Colonic mucosa (tissue), 4 donors: Measurements from ENCODE around the gene ANKRD29. TPM values are rescaled to one million over a fixed set of nuclear protein-coding genes. Genes with fewer than 3 reads are reported as not detected.

Source experiments
- DNase-seq: peaks from one replicate; pipeline ENCODE4 v3.0.0-alpha.2; 2020
- H3K27ac ChIP-seq: fragments of 200-600 bp; one replicate; pipeline ENCODE4 v1.8.0; 2021
- H3K27me3 ChIP-seq: fragments of 200-600 bp; one replicate; pipeline ENCODE4 v1.8.0; 2021
- H3K36me3 ChIP-seq: fragments of 200-600 bp; one replicate; pipeline ENCODE4 v1.8.0; 2021
- H3K4me1 ChIP-seq: fragments of 200-600 bp; one replicate; pipeline ENCODE4 v1.8.0; 2021; ENCODE audit warnings: mild to moderate bottlenecking
- H3K4me3 ChIP-seq: fragments of 200-600 bp; one replicate; pipeline ENCODE4 v1.8.0; 2021
- H3K9ac ChIP-seq, 2 donors: one replicate each; pipeline ENCODE4 v1.7.0; 2013; ENCODE audit warnings: control low read depth in 2 of 2, low read depth in 2 of 2, low read length in 2 of 2
- H3K9me3 ChIP-seq: fragments of 200-600 bp; one replicate; pipeline ENCODE4 v1.8.0; 2021
- CTCF ChIP-seq: fragments of 200-600 bp; IDR thresholded peaks from one replicate; pipeline ENCODE4 v1.8.0; 2022; ENCODE audit warnings: antibody characterized with exemption, mild to moderate bottlenecking
- intact Hi-C: fragments of 100-400 bp; cut with DNase I; formaldehyde crosslinking; loops from one replicate; pipeline ENCODE4 v1.14.1; 2022
- total RNA-seq, 2 donors: library from RNA; stranded (reverse); fragmentation: NEBNext Ultra II Directional in 1 of 2; extraction: Animal tissue kit (Norgen Biotek cat#: 25700) in 1 of 2; gene quantifications; one replicate each; pipeline ENCODE4 v1.2.1, GENCODE V29; 2021
- donor health status: healthy.
- donor health status: DM: no; HTN: no; CAD: no.
- donor health status: DM: no; HTN: no; CAD: no.

Gene ANKRD29
- total RNA-seq, 2 donors from 2014 or later = 1.0 to 1.1 TPM

- Histone ChIP-seq H3K4me3 (no peak overlapping the region), H3K9ac (no peak overlapping the region), H3K27me3 (no peaks in the 10 kb centered on the region), H3K4me1 (peaks cover 3% of the 10 kb centered on the region), H3K9me3 (no peaks in the 10 kb centered on the region), H3K36me3 (no peaks in the 10 kb centered on the region), H3K27ac (no peak overlapping the region)
- TF ChIP-seq CTCF = no peak
- peak; percentile 32 for DNase-seq
- intact Hi-C loops = loop anchor here (10.0 kb wide), 1 partner anchor 285 kb away; no protein-coding TSS in a partner anchor
These were observed 33.2 kb downstream of the ANKRD29 start for GRCh38 chr18:23629444-23629946.

GRCh38 chr18:23627970-23628369, 34.7 kb downstream of the ANKRD29 start:
- no peak for TF ChIP-seq CTCF
- intact Hi-C loops = loop anchor here (10.0 kb wide), 1 partner anchor 287 kb away; no protein-coding TSS in a partner anchor
- H3K27ac ChIP-seq = no peak overlapping the region
- H3K9ac ChIP-seq = no peak overlapping the region
- no peaks in the 10 kb centered on the region for H3K9me3 ChIP-seq
- peaks cover 3% of the 10 kb centered on the region for H3K4me1 ChIP-seq
- H3K4me3 ChIP-seq = no peak overlapping the region
- DNase-seq = no peak
- no peaks in the 10 kb centered on the region for H3K36me3 ChIP-seq
- H3K27me3 ChIP-seq = no peaks in the 10 kb centered on the region

GRCh38 chr18:23627321-23627720, 35.4 kb downstream of the ANKRD29 start:
- H3K4me1 ChIP-seq = peaks cover 3% of the 10 kb centered on the region
- H3K4me3 ChIP-seq = no peak overlapping the region
- no peaks in the 10 kb centered on the region for H3K27me3 ChIP-seq
- intact Hi-C loops = loop anchor here (10.0 kb wide), 1 partner anchor 287 kb away; no protein-coding TSS in a partner anchor
- no peak overlapping the region for H3K9ac ChIP-seq
- no peak for TF ChIP-seq CTCF
- H3K9me3 ChIP-seq = no peaks in the 10 kb centered on the region
- H3K27ac ChIP-seq = no peak overlapping the region
- H3K36me3 ChIP-seq = no peaks in the 10 kb centered on the region
- peak; percentile 49 for DNase-seq

GRCh38 chr18:23626451-23627279, 36.0 kb downstream of the ANKRD29 start:
- H3K27ac ChIP-seq = no peak overlapping the region
- intact Hi-C loops = loop anchor here (10.0 kb wide), 1 partner anchor 288 kb away; no protein-coding TSS in a partner anchor
- H3K4me3 ChIP-seq = no peak overlapping the region
- H3K4me1 ChIP-seq = peaks cover 3% of the 10 kb centered on the region
- no peaks in the 10 kb centered on the region for H3K27me3 ChIP-seq
- no peak for DNase-seq
- H3K9me3 ChIP-seq = no peaks in the 10 kb centered on the region
- no peaks in the 10 kb centered on the region for H3K36me3 ChIP-seq
- no peak for TF ChIP-seq CTCF
- no peak overlapping the region for H3K9ac ChIP-seq

GRCh38 chr18:23623040-23623439, 39.7 kb downstream of the ANKRD29 start:
- H3K9me3 ChIP-seq = no peaks in the 10 kb centered on the region
- H3K36me3 ChIP-seq = no peaks in the 10 kb centered on the region
- no peak overlapping the region for H3K9ac ChIP-seq
- H3K4me1 ChIP-seq = peaks cover 11% of the 10 kb centered on the region
- no peak for DNase-seq
- no peak overlapping the region for H3K4me3 ChIP-seq
- TF ChIP-seq CTCF = no peak
- peaks cover 11% of the 10 kb centered on the region for H3K27me3 ChIP-seq
- H3K27ac ChIP-seq = no peak overlapping the region
- intact Hi-C loops = loop anchor here (2.0 to 10.0 kb wide), 4 partner anchors 80 to 494 kb away; no protein-coding TSS in a partner anchor
